Measurements from ENCODE around the gene MMGT1.
"Not testable (repeated sequence)": the region's sequence is repeated elsewhere in the genome, so short reads cannot be mapped to it uniquely, and the experiment has no call there.

- not testable (repeated sequence) for TF ChIP-seq EZH2 (IDR thresholded peaks at IDR 0.05; ENCODE audit: borderline replicate concordance, low read depth, low read length, poor library complexity, severe bottlenecking); CTCF (conservative IDR thresholded peaks at IDR 0.05; ENCODE audit: low read depth, low read length)
Observed at GRCh38 chrX:135920516-135920915, 53.3 kb downstream of the MMGT1 start.
